HEK293 (cell line): ENCODE results near the gene CTBP2.

Source experiments
- AEBP2 ChIP-seq: fragments of 450-650 bp; formaldehyde crosslinking; IDR thresholded peaks from 2 replicates; pipeline ENCODE4 v1.5.1; 2016; ENCODE audit warnings: missing biosample characterization, missing genetic modification characterization, borderline replicate concordance
- KLF8 ChIP-seq: fragments of 450-650 bp; formaldehyde crosslinking; IDR thresholded peaks from 2 replicates; pipeline ENCODE4 v1.5.1; 2016; ENCODE audit warnings: missing biosample characterization, missing genetic modification characterization
- SP2 ChIP-seq: fragments of 450-650 bp; formaldehyde crosslinking; IDR thresholded peaks from 2 replicates; pipeline ENCODE4 v1.5.1; 2016; ENCODE audit warnings: missing biosample characterization, missing genetic modification characterization
- ZBTB8A ChIP-seq: fragments of 450-650 bp; formaldehyde crosslinking; IDR thresholded peaks from 2 replicates; pipeline ENCODE4 v1.5.1; 2016; ENCODE audit warnings: missing biosample characterization, missing genetic modification characterization
- ZFP37 ChIP-seq: fragments of 450-650 bp; formaldehyde crosslinking; IDR thresholded peaks from 2 replicates; pipeline ENCODE4 v1.5.1; 2016; ENCODE audit warnings: missing biosample characterization, missing genetic modification characterization
- ZNF121 ChIP-seq: fragments of 450-650 bp; formaldehyde crosslinking; IDR thresholded peaks from 2 replicates; pipeline ENCODE4 v1.5.1; 2016; ENCODE audit warnings: missing biosample characterization, missing genetic modification characterization
- ZNF157 ChIP-seq: fragments of 450-650 bp; formaldehyde crosslinking; IDR thresholded peaks from 2 replicates; pipeline ENCODE4 v1.5.1; 2016; ENCODE audit warnings: missing biosample characterization, missing genetic modification characterization
- ZNF19 ChIP-seq: fragments of 450-650 bp; formaldehyde crosslinking; IDR thresholded peaks from 2 replicates; pipeline ENCODE4; 2016; ENCODE audit warnings: missing biosample characterization, missing genetic modification characterization, low read depth
- ZNF23 ChIP-seq: fragments of 450-650 bp; formaldehyde crosslinking; IDR thresholded peaks from 2 replicates; pipeline ENCODE4 v1.5.1; 2016; ENCODE audit warnings: missing biosample characterization, missing genetic modification characterization, borderline replicate concordance
- ZNF354C ChIP-seq: fragments of 450-650 bp; formaldehyde crosslinking; IDR thresholded peaks from 2 replicates; pipeline ENCODE4 v1.5.1; 2016; ENCODE audit warnings: missing biosample characterization, missing genetic modification characterization, low read depth, borderline replicate concordance
- ZNF366 ChIP-seq: fragments of 450-650 bp; formaldehyde crosslinking; conservative IDR thresholded peaks from 2 replicates; pipeline ENCODE4 v1.5.1; 2016; ENCODE audit warnings: missing biosample characterization, missing genetic modification characterization
- ZNF416 ChIP-seq: fragments of 450-650 bp; formaldehyde crosslinking; IDR thresholded peaks from 2 replicates; pipeline ENCODE4 v1.5.1; 2016; ENCODE audit warnings: missing biosample characterization, missing genetic modification characterization
- ZNF518A ChIP-seq: fragments of 450-650 bp; formaldehyde crosslinking; conservative IDR thresholded peaks from 2 replicates; pipeline ENCODE4 v1.5.1; 2016; ENCODE audit warnings: low read depth, missing biosample characterization, missing genetic modification characterization
- ZNF600 ChIP-seq: fragments of 450-650 bp; formaldehyde crosslinking; IDR thresholded peaks from 2 replicates; pipeline ENCODE4 v1.5.1; 2016; ENCODE audit warnings: missing biosample characterization, missing genetic modification characterization
- ZNF658 ChIP-seq: fragments of 450-650 bp; formaldehyde crosslinking; IDR thresholded peaks from 2 replicates; pipeline ENCODE4; 2016; ENCODE audit warnings: missing biosample characterization, missing genetic modification characterization
- ZNF677 ChIP-seq: fragments of 450-650 bp; IDR thresholded peaks from 2 replicates; pipeline ENCODE4 v1.5.0; 2018; ENCODE audit warnings: missing biosample characterization, mild to moderate bottlenecking, missing genetic modification characterization, moderate library complexity
- ZSCAN30 ChIP-seq: fragments of 450-650 bp; IDR thresholded peaks from 2 replicates; pipeline ENCODE4 v1.5.1; 2018; ENCODE audit warnings: missing biosample characterization, mild to moderate bottlenecking, missing genetic modification characterization, moderate library complexity
- ZSCAN4 ChIP-seq: fragments of 450-650 bp; formaldehyde crosslinking; IDR thresholded peaks from 2 replicates; pipeline ENCODE4 v1.5.1; 2017; ENCODE audit warnings: missing biosample characterization, missing genetic modification characterization
- TF ChIP-seq, protein P1 (sequence below): fragments of 450-650 bp; formaldehyde crosslinking; IDR thresholded peaks from 2 replicates; pipeline ENCODE4 v1.5.1; 2016; ENCODE audit warnings: missing biosample characterization, missing genetic modification characterization
- TF ChIP-seq, protein P2 (sequence below): fragments of 450-650 bp; formaldehyde crosslinking; IDR thresholded peaks from 2 replicates; pipeline ENCODE4 v1.5.1; 2016; ENCODE audit warnings: missing biosample characterization, missing genetic modification characterization
- TF ChIP-seq, protein P3 (sequence below): fragments of 450-650 bp; formaldehyde crosslinking; IDR thresholded peaks from 2 replicates; pipeline ENCODE4 v1.5.1; 2016; ENCODE audit warnings: missing biosample characterization, missing genetic modification characterization, borderline replicate concordance
- TF ChIP-seq, protein P4 (sequence below): fragments of 450-650 bp; formaldehyde crosslinking; IDR thresholded peaks from 2 replicates; pipeline ENCODE4 v1.5.1; 2016; ENCODE audit warnings: missing biosample characterization, missing genetic modification characterization

CTBP2 gene

GRCh38 chr10:125048094-125048864 is 112.1 kb downstream of the CTBP2 start (continued):
- TF ChIP-seq ZNF518A (no peak), ZNF366 (tag by site-specific recombination) (no peak), ZNF23 (no peak), ZNF354C (tag by site-specific recombination) (no peak), ZNF19 (tag by site-specific recombination) (no peak), ZNF416 (tag by site-specific recombination) (no peak), ZNF600 (tag by site-specific recombination) (no peak), SP2 (tag by site-specific recombination) (no peak), KLF8 (no peak), ZNF658 (tag by site-specific recombination) (no peak), ZSCAN30 (tag by site-specific recombination) (peak; percentile 50; the same call in 1 of the 2 replicates), ZNF157 (tag by site-specific recombination) (no peak), ZBTB8A (peak; percentile 36; the same call in 1 of the 2 replicates), ZSCAN4 (tag by site-specific recombination) (no peak; the same call in 1 of the 2 replicates), AEBP2 (tag by site-specific recombination) (no peak), ZNF121 (tag by site-specific recombination) (no peak), ZNF677 (tag by site-specific recombination) (0 out of 2 replicates have a peak, but pooled peaks have one; percentile 12), ZFP37 (no peak)
- TF ChIP-seq, protein P1, sequence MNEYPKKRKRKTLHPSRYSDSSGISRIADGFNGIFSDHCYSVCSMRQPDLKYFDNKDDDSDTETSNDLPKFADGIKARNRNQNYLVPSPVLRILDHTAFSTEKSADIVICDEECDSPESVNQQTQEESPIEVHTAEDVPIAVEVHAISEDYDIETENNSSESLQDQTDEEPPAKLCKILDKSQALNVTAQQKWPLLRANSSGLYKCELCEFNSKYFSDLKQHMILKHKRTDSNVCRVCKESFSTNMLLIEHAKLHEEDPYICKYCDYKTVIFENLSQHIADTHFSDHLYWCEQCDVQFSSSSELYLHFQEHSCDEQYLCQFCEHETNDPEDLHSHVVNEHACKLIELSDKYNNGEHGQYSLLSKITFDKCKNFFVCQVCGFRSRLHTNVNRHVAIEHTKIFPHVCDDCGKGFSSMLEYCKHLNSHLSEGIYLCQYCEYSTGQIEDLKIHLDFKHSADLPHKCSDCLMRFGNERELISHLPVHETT (tag by site-specific recombination) = no peak
- TF ChIP-seq, protein P2, sequence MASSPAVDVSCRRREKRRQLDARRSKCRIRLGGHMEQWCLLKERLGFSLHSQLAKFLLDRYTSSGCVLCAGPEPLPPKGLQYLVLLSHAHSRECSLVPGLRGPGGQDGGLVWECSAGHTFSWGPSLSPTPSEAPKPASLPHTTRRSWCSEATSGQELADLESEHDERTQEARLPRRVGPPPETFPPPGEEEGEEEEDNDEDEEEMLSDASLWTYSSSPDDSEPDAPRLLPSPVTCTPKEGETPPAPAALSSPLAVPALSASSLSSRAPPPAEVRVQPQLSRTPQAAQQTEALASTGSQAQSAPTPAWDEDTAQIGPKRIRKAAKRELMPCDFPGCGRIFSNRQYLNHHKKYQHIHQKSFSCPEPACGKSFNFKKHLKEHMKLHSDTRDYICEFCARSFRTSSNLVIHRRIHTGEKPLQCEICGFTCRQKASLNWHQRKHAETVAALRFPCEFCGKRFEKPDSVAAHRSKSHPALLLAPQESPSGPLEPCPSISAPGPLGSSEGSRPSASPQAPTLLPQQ = peak; percentile 29; the same call in 1 of the 2 replicates
- TF ChIP-seq, protein P3, sequence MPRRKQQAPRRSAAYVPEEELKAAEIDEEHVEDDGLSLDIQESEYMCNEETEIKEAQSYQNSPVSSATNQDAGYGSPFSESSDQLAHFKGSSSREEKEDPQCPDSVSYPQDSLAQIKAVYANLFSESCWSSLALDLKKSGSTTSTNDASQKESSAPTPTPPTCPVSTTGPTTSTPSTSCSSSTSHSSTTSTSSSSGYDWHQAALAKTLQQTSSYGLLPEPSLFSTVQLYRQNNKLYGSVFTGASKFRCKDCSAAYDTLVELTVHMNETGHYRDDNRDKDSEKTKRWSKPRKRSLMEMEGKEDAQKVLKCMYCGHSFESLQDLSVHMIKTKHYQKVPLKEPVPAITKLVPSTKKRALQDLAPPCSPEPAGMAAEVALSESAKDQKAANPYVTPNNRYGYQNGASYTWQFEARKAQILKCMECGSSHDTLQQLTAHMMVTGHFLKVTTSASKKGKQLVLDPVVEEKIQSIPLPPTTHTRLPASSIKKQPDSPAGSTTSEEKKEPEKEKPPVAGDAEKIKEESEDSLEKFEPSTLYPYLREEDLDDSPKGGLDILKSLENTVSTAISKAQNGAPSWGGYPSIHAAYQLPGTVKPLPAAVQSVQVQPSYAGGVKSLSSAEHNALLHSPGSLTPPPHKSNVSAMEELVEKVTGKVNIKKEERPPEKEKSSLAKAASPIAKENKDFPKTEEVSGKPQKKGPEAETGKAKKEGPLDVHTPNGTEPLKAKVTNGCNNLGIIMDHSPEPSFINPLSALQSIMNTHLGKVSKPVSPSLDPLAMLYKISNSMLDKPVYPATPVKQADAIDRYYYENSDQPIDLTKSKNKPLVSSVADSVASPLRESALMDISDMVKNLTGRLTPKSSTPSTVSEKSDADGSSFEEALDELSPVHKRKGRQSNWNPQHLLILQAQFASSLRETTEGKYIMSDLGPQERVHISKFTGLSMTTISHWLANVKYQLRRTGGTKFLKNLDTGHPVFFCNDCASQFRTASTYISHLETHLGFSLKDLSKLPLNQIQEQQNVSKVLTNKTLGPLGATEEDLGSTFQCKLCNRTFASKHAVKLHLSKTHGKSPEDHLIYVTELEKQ = no peak
- TF ChIP-seq, protein P4, sequence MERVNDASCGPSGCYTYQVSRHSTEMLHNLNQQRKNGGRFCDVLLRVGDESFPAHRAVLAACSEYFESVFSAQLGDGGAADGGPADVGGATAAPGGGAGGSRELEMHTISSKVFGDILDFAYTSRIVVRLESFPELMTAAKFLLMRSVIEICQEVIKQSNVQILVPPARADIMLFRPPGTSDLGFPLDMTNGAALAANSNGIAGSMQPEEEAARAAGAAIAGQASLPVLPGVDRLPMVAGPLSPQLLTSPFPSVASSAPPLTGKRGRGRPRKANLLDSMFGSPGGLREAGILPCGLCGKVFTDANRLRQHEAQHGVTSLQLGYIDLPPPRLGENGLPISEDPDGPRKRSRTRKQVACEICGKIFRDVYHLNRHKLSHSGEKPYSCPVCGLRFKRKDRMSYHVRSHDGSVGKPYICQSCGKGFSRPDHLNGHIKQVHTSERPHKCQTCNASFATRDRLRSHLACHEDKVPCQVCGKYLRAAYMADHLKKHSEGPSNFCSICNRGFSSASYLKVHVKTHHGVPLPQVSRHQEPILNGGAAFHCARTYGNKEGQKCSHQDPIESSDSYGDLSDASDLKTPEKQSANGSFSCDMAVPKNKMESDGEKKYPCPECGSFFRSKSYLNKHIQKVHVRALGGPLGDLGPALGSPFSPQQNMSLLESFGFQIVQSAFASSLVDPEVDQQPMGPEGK (tag by site-specific recombination) = no peak
